Brain microvascular endothelial cell (primary cell): ENCODE measurements around the gene BET1.

Source experiments
- DNase-seq: peaks from one replicate; pipeline ENCODE4 v3.0.0-alpha.2; 2020
- H3K27ac ChIP-seq: fragments of 250-450 bp; sonication (Bioruptor Pico); 2 replicates; pipeline ENCODE4 v1.5.1; 2020; ENCODE audit warnings: mild to moderate bottlenecking, moderate library complexity
- H3K27me3 ChIP-seq: fragments of 250-450 bp; sonication (Bioruptor Pico); replicated peaks from 2 replicates; pipeline ENCODE4 v1.5.1; 2020; ENCODE audit warnings: mild to moderate bottlenecking
- H3K36me3 ChIP-seq: fragments of 250-450 bp; sonication (Bioruptor Pico); replicated peaks from 2 replicates; pipeline ENCODE4 v1.5.1; 2020; ENCODE audit warnings: mild to moderate bottlenecking
- H3K4me3 ChIP-seq: 2 replicates; pipeline ENCODE4 v1.5.1; 2011; ENCODE audit warnings: low read depth, mild to moderate bottlenecking, control low read depth, low read length, moderate library complexity
- CTCF ChIP-seq: IDR thresholded peaks from 2 replicates; pipeline ENCODE4 v1.5.1; 2011; ENCODE audit warnings: low read depth, mild to moderate bottlenecking, moderate library complexity, low read length, control low read depth, inconsistent platforms; ENCODE audit errors: missing control alignments
- in situ Hi-C: cut with HindIII; loops from 2 replicates; pipeline ENCODE4 v1.10.0; 2017; ENCODE audit warnings: low sequenced_read_pairs, low pct_ligation_motif_present

BET1 gene

GRCh38 chr7:93944673-93945072 is 59.5 kb downstream of the BET1 start:
- no peak overlapping the region for H3K27ac ChIP-seq
- no peak overlapping the region for H3K4me3 ChIP-seq
- no peak for DNase-seq
- no peaks in the 10 kb centered on the region for H3K36me3 ChIP-seq
- H3K27me3 ChIP-seq: no peaks in the 10 kb centered on the region
- TF ChIP-seq CTCF: no peak
- in situ Hi-C loops: no loop called here

- in situ Hi-C loops: no loop called here
- Histone ChIP-seq H3K36me3 (no peaks in the 10 kb centered on the region), H3K27me3 (no peaks in the 10 kb centered on the region), H3K4me3 (no peak overlapping the region), H3K27ac (no peak overlapping the region)
- TF ChIP-seq CTCF: no peak
- no peak for DNase-seq
Measured at GRCh38 chr7:93943816-93944540, 60.2 kb downstream of the BET1 start.
